Measurements from ENCODE around the gene HOXB8. TPM values are rescaled to one million over a fixed set of nuclear protein-coding genes. Genes with fewer than 3 reads are reported as not detected.

HOXB8 gene
- total RNA-seq, 2 donors from 2014 or later = 0.09 to 0.97 TPM

GRCh38 chr17:48623583-48623982 is 8.5 kb upstream of the HOXB8 start:
- WGBS = 39% methylated on average over 4 of the region's 4 CpGs
- H3K27me3 ChIP-seq (replicated peaks; ENCODE audit: insufficient read depth) = peaks cover 54% of the 10 kb centered on the region
- no peak overlapping the region for H3K27ac ChIP-seq
- no peak for TF ChIP-seq CTCF (IDR thresholded peaks at IDR 0.05)
- no peak for TF ChIP-seq POLR2AphosphoS5 (IDR thresholded peaks at IDR 0.05)
- no peak for TF ChIP-seq POLR2A (IDR thresholded peaks at IDR 0.05)
- H3K4me1 ChIP-seq (replicated peaks) = peaks cover 17% of the 10 kb centered on the region
- intact Hi-C loops (cut with DNase I) = no loop called here
- no peaks in the 10 kb centered on the region for H3K9me3 ChIP-seq
- no peak overlapping the region for H3K4me3 ChIP-seq
- DNase-seq (ENCODE audit: low spot score) = no peak
- H3K36me3 ChIP-seq = no peaks in the 10 kb centered on the region

- DNase-seq (ENCODE audit: low spot score) = no peak
- Histone ChIP-seq H3K36me3 (no peaks in the 10 kb centered on the region), H3K9me3 (no peaks in the 10 kb centered on the region), H3K4me1 (replicated peaks) (peaks cover 17% of the 10 kb centered on the region), H3K27ac (no peak overlapping the region), H3K27me3 (replicated peaks; ENCODE audit: insufficient read depth) (peaks cover 50% of the 10 kb centered on the region), H3K4me3 (no peak overlapping the region)
- 48% methylated on average over 11 of the region's 11 CpGs for WGBS
- intact Hi-C loops (cut with DNase I) = no loop called here
- no peak for TF ChIP-seq POLR2AphosphoS5 (IDR thresholded peaks at IDR 0.05)
- TF ChIP-seq POLR2A (IDR thresholded peaks at IDR 0.05) = no peak
- TF ChIP-seq CTCF (IDR thresholded peaks at IDR 0.05) = no peak
Measured at GRCh38 chr17:48622857-48623256, 7.8 kb upstream of the HOXB8 start.

GRCh38 chr17:48621410-48622392 is 6.6 kb upstream of the HOXB8 start:
- 25% methylated on average over 41 of the region's 41 CpGs for WGBS
- Histone ChIP-seq H3K4me3 (no peak overlapping the region), H3K36me3 (no peaks in the 10 kb centered on the region), H3K27me3 (replicated peaks; ENCODE audit: insufficient read depth) (peaks cover 49% of the 10 kb centered on the region), H3K9me3 (no peaks in the 10 kb centered on the region), H3K4me1 (replicated peaks) (peaks cover 17% of the 10 kb centered on the region), H3K27ac (no peak overlapping the region)
- intact Hi-C loops (cut with DNase I) = no loop called here
- no peak for DNase-seq (ENCODE audit: low spot score)
- TF ChIP-seq CTCF (IDR thresholded peaks at IDR 0.05) (no peak), POLR2AphosphoS5 (IDR thresholded peaks at IDR 0.05) (no peak), POLR2A (IDR thresholded peaks at IDR 0.05) (no peak)

GRCh38 chr17:48620461-48621139 is 5.5 kb upstream of the HOXB8 start:
- Histone ChIP-seq H3K4me3 (no peak overlapping the region), H3K27me3 (replicated peaks; ENCODE audit: insufficient read depth) (peaks cover 57% of the 10 kb centered on the region), H3K9me3 (no peaks in the 10 kb centered on the region), H3K36me3 (no peaks in the 10 kb centered on the region), H3K4me1 (replicated peaks) (peaks cover 17% of the 10 kb centered on the region), H3K27ac (no peak overlapping the region)
- no peak for DNase-seq (ENCODE audit: low spot score)
- intact Hi-C loops (cut with DNase I) = no loop called here
- WGBS = 57% methylated on average over 6 of the region's 6 CpGs
- no peak for TF ChIP-seq POLR2A (IDR thresholded peaks at IDR 0.05)
- TF ChIP-seq POLR2AphosphoS5 (IDR thresholded peaks at IDR 0.05) = no peak
- TF ChIP-seq CTCF (IDR thresholded peaks at IDR 0.05) = no peak

Measured in prostate gland (tissue), 2 donors.